T-helper 1 cell treated with Interleukin-12 subunit alpha and Interleukin-12 subunit beta and Interleukin-4 antibody, amounts not matched to agents 30 ng/mL and 1 ng/mL, for 36 hours (primary cell): Measurements from ENCODE around the gene FKBP1A. TPM values are rescaled to one million over a fixed set of nuclear protein-coding genes. Genes with fewer than 3 reads are reported as not detected.

ENCODE experiments used
- intact Hi-C: fragments of 100-400 bp; cut with micrococcal nuclease; formaldehyde crosslinking; loops from one replicate; pipeline ENCODE4 v1.15.1; 2024
- total RNA-seq: library from RNA; stranded (reverse); gene quantifications from 2 replicates; pipeline ENCODE4 v1.2.3, GENCODE V29; 2022

The FKBP1A gene
- total RNA-seq, 1 donor from 2014 or later, result 254 TPM

DNA sequence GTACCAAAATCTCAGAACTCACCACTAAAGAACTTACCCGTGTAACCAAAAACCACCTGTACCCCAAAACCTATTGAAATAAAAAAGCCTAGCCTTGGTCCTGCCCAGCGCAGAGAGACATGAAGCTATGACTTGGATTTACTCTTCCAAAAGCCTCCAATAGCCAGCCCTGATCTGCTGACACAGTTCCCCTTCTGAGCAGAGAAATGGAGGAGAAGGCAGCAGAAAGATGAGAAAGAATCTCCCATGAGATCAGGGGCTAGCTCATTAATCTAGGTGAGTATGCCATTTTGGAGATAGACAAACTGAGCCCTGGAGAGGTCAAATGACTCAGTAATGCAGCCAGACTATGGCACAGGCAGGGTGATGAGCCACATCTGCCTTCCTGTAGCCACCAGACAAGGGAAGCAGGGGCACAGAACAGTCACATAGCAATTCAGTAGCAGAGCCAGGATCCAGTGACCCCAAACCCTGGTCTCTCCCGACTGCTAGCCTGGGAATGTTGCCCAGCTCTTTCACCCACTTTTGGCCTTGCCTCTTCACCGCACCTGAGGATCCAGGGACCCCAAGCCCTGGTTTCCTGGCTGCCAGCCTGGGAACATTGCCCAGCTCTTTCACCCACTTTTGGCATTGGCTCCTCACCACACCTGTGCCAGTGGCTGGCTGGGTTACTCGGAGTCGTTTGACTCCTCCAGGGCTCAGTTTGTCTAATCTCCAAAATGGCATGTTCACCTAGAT lies 56.7 kb downstream of the FKBP1A start:
- intact Hi-C loops, result no loop called here

DNA sequence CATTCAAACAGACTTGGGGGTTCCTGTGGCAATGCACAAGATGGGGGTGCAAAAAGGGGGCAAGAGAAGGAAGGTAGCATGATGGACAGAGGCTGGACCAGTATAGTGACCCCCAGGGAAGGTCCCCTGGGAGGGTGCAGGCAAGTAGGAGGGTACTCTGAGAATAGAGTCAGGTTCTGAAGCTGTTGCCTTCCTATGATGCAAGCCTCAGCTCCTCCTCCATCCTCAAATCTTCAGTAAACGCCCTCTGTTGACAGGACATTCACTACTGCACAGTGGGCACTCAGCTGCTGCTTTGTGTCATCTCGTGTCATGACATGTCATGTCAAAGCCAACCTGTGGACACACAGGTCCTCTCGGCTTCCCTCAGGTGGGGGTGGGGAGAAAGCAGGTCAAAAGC lies 58.1 kb downstream of the FKBP1A start:
- intact Hi-C loops, result no loop called here

DNA sequence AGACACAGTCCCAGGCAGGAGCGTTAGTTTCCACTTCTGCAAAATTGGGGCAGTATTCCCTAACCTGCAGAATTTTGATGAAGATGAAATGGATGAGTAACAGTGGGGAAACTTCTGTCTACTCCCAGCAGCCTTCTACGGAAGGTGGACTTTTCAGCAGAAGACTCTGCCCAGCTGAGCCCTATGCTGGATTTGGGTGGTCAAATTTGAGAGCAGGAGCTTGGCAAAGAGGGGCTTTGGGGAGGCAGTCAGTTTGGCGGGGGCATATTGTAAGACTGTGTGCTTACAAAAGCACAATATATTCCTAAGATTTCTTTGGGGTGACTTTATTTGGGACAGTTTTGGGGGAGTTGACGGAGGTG lies 58.5 kb downstream of the FKBP1A start:
- intact Hi-C loops, result no loop called here

DNA sequence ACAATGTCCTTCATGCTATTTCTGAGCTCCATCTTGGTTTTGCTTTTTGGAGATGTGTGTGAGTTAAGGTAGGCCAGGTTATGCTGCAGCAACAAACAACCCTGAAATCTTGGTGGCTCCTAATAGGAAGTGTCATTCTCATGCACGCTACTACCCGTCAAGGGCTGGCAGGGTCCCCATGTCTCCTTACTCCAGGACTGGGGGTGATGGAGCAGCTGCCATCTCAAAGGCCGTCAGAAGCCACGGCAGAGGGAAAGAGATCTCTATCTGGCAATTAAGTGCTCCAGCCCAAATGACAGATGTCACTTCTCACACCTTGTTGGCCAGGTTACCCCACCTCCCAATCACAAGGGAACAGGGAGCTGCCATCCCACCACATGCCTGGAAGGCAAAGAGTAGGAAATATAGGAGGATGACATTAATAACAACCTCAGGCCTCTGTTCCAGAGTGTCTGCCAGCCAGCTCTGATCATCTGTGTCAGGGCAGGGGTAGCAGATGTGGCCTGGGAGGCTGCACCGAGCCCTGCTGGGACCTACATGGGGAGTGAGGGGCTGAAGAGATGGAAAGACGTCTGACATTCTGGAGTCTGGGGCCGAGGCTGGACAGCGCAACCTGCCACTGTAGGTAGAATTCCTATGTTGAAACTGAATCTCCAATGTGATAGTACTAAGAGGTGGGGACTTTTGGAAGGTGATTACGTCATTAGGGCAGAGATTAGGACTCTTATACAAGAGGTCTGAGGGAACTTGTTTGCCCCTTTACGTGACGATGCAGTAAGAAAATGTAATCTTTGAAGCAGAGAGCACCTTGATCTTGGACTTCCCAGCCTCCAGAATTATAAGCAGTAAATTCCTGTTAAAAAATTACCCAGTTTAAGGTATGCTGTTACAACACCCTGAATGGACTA lies 59.1 kb downstream of the FKBP1A start:
- intact Hi-C loops, result no loop called here

DNA sequence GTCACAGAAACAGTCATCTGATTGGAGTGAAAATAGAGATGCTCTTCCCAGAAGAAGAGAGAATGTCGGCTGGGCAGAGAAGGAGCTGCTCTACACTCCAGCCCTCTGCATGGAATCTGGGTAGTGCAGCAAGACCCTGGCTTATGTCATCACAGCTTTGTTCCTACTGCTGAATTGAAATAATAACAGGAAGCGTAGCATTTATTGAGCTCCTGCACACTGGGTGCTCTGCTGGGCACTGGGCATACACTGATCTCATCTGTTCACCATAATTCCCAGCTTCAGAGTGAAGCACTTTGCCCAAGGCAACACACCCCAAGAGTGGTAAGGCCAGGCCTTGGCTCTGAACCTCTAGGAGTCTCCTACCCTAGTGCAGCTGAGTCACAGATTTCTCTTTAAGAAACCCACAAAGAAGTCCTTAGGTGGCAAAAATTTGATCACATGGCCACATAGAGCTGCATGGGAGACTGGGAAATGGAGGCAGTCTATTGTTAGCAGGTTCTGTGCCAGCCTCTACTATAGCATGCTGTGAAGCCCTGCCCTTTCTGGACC lies 60.0 kb downstream of the FKBP1A start:
- intact Hi-C loops, result no loop called here

DNA sequence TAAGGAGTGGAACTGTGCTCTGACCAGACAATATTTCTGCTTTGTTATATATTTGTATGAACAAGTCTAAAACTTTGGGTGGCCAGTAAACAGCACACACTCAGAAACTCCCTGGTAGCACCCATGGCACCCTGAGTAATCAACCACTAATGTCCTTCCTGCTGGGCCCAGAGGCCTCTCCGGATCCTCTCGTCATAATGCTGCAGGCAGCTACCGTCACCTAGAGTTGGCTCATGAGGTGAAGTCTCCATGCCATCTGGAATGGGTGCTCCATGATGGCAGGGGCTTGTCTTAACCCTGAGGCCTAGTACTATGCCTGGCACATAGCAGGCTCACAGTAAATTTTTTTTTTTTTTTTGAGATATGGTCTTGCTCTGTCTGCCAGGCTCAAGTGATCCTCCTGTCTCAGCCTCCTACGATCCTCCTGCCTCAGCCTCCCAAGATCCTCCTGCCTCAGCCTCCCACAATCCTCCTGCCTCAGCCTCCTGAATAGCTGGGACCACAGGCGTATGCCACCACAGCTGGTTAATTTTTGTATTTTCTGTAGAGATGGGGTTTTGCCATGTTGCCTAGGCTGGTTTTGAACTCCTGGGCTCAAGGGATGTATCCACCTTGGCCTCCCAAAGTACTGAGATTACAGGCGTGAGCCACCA lies 60.9 kb downstream of the FKBP1A start:
- intact Hi-C loops, result loop anchor here (2.0 kb wide), 1 partner anchor 15 kb away; no protein-coding TSS in a partner anchor

DNA sequence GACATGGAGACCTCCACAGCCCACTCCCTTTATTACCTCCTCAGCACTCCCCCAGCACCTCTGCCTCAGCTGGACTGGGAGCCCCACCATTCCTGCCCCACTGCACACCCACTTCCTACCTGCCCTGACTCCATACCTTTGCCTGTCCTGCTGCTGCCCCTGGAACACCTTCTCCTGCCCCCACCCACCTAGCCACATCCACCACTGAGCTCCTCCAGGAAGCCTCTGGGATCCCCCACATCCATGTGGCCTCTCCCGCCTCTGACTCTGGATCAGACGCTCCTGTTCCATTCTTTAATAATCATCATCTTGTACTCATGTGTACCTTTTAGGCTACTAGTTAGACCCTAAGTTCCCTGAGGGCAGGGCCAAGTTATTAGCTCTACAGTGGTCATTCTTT lies 61.8 kb downstream of the FKBP1A start:
- intact Hi-C loops, result loop anchor here (2.0 kb wide), 1 partner anchor 16 kb away; no protein-coding TSS in a partner anchor

DNA sequence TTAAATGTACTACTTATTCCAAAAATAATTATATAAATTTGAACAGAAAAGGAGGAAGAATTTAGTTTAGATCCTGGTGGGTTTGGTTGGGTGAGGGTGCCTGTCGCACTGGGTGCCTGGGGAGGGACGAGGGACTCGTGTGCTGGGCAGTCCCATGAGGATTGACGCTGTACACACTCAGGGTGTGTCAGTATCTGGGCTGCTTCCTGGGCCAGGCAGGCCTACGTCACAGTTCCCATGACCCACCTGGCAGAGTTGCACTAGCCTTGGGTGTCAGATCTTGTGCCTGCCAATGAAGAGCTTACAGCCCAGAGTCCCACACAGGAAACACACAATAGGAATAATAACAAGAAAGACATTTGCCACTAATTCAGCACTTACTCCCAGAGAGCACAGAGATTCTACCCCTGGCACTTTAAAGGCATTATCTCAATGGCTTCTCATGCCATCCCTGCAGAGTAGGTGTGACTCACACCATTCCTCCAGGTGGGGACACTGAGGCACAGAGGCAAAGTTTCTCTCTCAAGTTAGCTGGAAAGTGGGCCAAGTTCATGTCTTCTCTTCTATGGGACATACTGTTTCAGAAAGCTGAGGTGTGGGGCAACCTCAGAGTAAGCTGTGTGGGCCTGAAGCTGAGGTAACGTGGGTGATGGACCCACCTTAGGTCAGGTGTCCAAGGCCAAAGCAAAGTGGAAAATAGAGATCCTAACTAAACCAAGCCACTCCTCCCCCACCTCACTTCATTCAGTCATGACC lies 62.6 kb downstream of the FKBP1A start:
- intact Hi-C loops, result loop anchor here (2.0 kb wide), 1 partner anchor 17 kb away; no protein-coding TSS in a partner anchor

DNA sequence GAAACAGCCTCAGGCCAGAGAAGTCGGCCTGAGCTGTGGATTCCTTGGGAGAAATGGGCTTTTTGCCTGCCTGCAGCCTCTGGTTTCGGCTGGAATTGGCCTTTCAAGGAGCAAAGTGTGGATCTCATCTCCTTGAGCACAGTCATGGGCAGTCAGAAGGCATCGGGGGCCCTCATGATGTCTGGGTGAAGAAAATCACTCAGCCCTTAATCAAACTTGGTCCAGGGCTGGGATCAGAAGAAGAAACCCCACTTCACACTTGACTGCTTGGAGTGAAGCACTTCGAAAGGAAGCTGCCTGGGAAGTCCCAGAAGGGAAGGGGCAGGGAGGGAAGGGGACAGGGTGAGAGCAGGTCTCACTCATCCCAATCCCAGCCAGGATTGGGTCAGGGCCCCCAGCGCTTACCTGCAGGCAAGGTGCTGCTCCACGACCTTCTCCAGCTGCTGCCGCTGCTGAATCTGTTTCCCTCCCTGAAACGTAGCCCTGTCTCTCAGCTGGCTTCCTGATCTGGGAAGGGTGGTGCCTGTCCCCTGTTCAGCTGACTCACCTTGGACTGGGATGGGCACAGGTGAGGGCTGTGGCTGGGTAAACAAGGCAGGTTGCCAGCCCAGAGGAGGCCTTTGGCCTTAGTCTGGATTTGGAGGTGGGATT lies 64.0 kb downstream of the FKBP1A start, which contains the start of gene SDCBP2:
Gene SDCBP2 (minus strand): TSS at position 460 of the 651 bp plus-strand sequence. CDS start 8,723 bp downstream, outside the sequence.
- intact Hi-C loops, result loop anchor here (10.0 kb wide), 1 partner anchor 1146 kb away; the partner anchor contains the start of gene SNRPB

DNA sequence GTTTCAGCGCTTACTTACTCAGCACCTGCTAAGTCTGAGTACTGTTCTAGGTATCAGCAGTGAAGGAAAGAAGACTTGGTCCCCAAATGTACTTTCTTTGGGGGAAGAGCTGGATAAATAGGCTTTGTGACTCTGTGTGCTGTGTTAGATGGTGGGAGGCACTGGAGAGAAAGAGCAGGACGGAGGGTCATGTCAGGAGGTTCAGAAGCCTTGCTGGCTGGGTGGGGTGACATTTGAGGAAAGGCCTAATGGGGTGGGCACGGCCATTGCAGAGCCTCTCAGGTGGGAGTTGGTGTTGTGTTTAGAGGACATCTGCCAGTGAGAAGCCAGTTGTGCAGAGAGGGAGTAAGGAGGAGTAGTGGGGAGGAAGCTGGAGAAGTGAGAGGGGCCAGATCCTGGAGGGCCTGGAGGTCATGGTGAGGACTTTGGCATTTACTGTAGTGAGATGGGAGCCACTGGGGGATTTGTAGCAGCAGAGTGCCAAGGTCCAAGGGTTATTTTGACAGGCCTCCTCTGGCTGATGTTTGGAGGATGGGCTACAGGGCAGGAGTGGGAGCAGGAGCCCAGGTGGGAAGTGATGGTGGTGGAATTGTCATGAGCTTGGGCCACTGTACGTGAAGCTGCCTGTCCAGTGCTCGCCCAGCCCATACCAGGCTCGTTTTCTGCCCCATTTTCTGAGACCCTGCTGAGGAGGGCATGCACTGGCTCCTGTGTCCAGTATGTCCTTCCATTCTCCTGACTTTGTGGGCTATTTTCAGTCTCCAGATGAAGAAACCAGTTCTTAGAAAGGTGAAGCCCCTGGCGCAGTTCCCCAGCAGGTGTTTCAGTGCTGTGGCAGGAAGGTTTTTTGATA lies 64.8 kb downstream of the FKBP1A start:
- intact Hi-C loops, result loop anchor here (10.0 kb wide), 1 partner anchor 1147 kb away; the partner anchor contains the start of gene SNRPB

DNA sequence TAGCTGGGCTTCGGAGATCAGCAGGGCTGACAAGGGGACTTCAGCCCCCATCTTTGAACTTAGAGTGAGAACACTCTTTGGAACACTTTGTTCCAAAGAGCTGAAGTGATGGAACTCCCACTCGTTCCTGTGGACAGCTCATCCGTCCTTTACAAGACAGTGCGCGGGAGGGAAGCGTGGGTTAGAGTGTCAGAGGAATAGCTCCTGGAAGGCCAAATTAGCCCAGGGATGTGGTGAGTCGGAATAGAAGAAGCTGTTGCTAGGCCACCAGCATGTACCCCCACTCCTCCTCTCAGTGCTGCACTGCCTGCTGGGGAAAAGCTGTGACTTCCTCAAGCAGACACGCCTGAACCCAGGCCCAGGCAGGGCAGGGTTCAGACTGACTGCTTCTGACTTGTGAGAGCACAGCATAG lies 65.6 kb downstream of the FKBP1A start:
- intact Hi-C loops, result loop anchor here (10.0 kb wide), 1 partner anchor 1148 kb away; the partner anchor contains the start of gene SNRPB

DNA sequence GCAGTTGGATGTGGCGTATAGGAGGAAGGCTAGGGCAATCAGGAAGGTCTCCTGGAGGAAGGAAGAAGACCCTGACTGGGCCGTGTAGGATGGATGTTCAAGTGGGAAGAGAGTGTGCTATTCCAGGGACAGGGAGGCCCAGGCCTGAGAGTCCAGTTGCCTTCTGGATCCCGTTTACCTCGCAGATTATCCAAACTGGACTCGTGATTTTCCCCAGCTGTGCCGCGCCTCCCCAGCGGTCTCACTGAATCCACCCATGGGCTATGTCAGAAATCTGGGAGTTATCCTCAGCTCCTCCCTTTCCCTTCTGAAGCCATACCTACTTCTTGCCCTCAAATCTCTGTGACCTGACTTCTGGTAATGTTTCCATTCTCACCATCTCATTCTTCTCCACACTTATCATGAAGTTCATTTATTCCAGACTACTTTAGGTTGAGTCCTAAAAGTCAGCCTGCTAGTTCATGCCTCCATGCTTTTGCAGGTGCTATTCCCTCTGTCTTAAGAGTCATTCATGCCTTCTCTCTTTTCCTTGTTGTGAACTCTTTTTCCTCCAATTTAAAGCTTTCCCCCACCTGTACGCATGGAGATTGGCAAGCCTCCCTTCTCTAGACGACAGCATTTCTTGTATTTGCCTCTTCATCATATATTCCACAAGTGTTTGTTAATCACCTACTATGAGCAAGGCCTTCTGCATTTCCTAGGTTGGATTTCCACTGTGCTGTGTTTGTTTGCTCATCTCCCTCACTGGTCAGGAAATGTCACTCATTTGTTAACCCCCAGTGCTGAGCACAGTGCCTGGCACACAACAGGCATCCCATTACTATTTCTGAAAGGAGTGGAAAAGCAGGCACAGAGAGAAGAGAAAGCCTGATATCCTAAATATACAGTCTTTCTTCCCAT lies 66.6 kb downstream of the FKBP1A start:
- intact Hi-C loops, result loop anchor here (10.0 kb wide), 1 partner anchor 1149 kb away; the partner anchor contains the start of gene SNRPB

DNA sequence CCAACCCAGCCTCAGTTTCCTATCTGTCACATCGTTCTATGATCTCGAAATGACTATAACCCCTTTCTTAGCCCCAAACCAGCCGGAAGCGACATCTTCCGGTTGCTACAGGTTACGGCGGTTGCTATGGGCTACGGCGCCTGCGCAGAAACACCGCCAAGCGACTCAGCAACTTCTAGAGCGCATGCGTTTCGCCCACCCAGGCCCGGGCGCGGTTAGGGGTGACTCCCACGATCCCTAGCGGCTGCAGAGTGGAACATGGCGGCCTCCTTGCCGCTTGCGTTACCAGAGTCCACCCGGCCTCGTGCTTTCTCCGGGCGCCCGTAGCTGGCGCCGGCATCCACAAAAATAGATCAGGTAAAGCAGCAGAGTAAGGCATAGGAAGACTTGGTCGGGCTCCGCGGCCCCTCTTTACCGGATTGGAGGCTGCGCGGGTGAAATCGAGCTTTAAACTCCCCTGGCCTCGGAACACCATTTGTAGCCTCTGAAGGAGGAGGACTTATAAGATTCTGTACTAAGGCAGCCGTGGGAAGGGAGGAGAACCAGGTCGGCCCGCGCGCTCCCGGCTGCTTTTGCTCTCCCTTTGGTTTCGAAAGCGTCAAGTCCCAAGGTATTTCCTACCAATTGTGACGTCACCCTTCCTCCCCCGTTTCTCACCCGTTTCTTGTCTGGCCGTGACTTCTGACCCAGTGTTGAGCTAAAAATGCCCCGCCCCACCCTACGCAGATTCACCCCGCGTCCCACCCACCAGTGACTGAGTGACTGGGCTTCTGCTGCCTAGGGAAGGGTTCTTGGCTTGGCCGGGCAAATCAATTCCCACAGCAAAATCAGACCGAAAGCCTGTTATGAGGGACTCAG lies 67.5 kb downstream of the FKBP1A start:
- intact Hi-C loops, result loop anchor here (1.0 to 10.0 kb wide), 10 partner anchors 24 to 1149 kb away; partner anchors contain the start of genes FAM110A, FKBP1A, NSFL1C and PSMF1

DNA sequence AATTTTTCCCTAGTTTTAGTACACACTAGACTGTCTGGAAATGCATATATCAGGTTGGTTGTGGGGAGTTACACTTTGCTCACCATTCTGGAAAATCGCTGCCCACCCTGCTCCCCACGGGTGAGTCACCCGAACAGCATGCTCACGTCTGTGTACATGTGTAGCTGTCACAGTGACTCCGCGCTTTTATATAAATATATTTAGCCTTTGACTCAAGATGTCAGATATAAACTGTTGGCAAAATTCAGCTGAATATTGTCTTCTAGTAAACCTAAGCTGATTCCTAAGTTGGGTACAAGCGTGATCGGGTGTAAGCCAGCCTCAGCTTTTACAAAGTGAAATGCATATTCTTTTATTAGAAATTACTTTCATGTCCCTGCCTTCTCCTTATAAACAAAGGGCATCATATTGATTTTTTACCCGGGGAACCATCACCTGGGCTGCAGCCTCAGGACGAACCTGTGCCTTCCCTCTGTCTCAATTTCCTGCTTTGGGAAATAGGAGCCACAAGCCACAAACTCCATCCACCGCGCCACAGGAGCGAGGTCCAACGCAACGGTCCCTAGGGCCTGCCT lies 68.2 kb downstream of the FKBP1A start:
- intact Hi-C loops, result loop anchor here (1.0 to 10.0 kb wide), 10 partner anchors 23 to 1150 kb away; partner anchors contain the start of genes FAM110A, FKBP1A, NSFL1C and PSMF1

DNA sequence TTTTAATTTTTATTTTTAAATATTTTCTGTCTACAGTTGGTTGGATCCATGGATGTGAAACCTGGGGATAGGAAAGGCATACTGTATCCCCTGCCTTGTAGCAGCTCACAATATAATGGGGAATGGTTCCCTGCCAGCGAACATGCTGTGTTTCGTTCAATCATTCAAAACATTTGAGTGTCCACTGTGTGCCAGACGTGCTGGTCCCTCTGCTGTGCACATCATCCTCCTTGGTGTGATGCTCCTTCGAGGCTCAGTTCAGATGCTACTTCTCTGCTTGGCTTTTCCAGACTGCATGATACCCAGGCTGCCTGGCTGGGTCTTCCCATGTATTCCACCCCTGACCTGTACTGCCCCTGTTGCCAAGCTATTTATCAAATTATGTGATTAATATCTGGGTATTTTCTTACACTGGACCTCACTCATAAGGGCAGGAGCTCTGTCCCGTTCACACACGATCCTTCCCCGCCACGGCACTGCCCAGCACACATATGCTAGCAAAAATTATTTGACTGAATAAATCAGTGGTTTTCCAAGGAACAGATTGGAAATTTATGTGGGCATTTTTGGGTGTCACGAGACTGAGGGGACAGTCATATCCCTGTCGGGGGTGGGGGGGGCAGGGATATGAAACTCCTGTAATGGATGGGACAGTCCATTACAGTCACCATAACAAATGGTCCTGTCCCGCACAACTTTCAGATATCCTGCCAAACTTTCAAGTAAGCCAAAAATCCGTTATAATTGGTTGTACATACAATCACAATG lies 68.8 kb downstream of the FKBP1A start:
- intact Hi-C loops, result loop anchor here (2.0 to 10.0 kb wide), 2 partner anchors 491 to 1151 kb away; partner anchors contain the start of genes FAM110A and SNRPB
